Esophagus squamous epithelium (tissue), 4 donors: ENCODE data around the gene CD44.

Experiments
- POLR2A ChIP-seq, 4 donors: fragments of 450-650 bp; IDR thresholded peaks; one replicate each; pipeline ENCODE4 v1.6.1; 2017; ENCODE audit warnings: antibody characterized with exemption in 4 of 4, mild to moderate bottlenecking in 4 of 4, moderate library complexity in 3 of 4
- TF ChIP-seq, protein P1 (sequence below), 6 experiments: fragments of 450-650 bp in 4 of 6; fragments of 200-600 bp in 2 of 6; sonication (generic) in 2 of 6; IDR thresholded peaks; one replicate each; pipeline ENCODE4 v1.5.1; 2016 to 2019; ENCODE audit warnings: antibody characterized with exemption in 6 of 6, mild to moderate bottlenecking in 4 of 6, moderate library complexity in 4 of 6

DNA sequence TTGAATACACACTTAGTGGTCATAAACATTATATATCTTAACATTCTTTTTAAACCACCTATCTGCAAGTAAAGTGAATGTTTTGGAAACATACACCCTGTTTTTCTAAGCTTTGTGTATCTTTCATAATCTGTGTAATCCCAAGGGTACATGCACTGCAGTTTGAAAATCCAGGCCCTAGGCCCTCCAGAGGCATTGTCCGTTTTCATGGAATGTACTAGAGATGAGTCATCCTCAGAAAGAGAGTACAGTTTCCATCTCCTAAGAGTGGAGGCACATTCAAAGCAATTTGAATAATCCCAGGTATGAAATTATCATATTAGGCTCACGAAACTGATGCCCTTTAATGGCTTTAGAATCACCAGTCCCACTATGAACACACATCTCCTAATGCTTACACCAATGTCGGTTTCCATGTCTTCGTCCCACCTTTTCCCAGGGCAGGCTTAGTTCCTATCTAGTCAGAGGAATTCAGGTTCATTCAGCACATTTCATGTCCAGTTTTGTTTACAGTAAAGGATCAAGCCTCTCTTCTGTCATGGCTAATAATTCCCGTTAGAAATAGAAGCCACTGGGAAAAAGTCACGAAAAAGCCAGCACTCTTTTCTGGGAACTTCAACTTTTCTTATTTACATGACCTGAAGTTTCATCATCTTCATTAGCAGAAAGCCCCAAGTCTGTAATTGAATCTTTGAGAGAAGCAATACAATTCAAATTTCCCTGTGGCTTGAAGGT, 39.5 kb upstream of the CD44 start:
- no peak for TF ChIP-seq POLR2A (IDR thresholded peaks at IDR 0.05)
- TF ChIP-seq, protein P1, sequence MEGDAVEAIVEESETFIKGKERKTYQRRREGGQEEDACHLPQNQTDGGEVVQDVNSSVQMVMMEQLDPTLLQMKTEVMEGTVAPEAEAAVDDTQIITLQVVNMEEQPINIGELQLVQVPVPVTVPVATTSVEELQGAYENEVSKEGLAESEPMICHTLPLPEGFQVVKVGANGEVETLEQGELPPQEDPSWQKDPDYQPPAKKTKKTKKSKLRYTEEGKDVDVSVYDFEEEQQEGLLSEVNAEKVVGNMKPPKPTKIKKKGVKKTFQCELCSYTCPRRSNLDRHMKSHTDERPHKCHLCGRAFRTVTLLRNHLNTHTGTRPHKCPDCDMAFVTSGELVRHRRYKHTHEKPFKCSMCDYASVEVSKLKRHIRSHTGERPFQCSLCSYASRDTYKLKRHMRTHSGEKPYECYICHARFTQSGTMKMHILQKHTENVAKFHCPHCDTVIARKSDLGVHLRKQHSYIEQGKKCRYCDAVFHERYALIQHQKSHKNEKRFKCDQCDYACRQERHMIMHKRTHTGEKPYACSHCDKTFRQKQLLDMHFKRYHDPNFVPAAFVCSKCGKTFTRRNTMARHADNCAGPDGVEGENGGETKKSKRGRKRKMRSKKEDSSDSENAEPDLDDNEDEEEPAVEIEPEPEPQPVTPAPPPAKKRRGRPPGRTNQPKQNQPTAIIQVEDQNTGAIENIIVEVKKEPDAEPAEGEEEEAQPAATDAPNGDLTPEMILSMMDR (IDR thresholded peaks at IDR 0.05): no peak
